Upper lobe of left lung (tissue), 6 donors: Measurements from ENCODE around the gene PAFAH1B1. TPM values are rescaled to one million over a fixed set of nuclear protein-coding genes. Genes with fewer than 3 reads are reported as not detected.

Experiments used
- ATAC-seq, 2 donors: fragments of 200-7000 bp; cut with Tn5 transposase; one replicate each; pipeline ENCODE4 v1.9.1; 2022; ENCODE audit warnings: mild to moderate bottlenecking in 2 of 2, moderate library complexity in 2 of 2; ENCODE audit not compliant: low FRiP score in 2 of 2
- DNase-seq, 2 donors: peaks; one replicate each; pipeline ENCODE4 v3.0.0-alpha.2; 2019 to 2020
- H3K27ac ChIP-seq, 4 donors: fragments of 200-600 bp; sonication (generic); one replicate each; pipeline ENCODE4 v1.5.1; 2016 to 2019
- H3K27me3 ChIP-seq, 4 donors: fragments of 200-600 bp; sonication (generic); one replicate each; pipeline ENCODE4 v1.5.1; 2017 to 2019
- H3K36me3 ChIP-seq, 4 donors: fragments of 200-600 bp; sonication (generic); one replicate each; pipeline ENCODE4 v1.5.1; 2016 to 2019
- H3K4me1 ChIP-seq, 4 donors: fragments of 200-600 bp; sonication (generic); one replicate each; pipeline ENCODE4 v1.5.1; 2018 to 2019
- H3K4me3 ChIP-seq, 4 donors: fragments of 200-600 bp; sonication (generic); one replicate each; pipeline ENCODE4 v1.5.1; 2017 to 2019; ENCODE audit warnings: mild to moderate bottlenecking in 2 of 4, moderate library complexity in 1 of 4
- H3K9me3 ChIP-seq, 4 donors: fragments of 200-600 bp; sonication (generic); one replicate each; pipeline ENCODE4 v1.5.1; 2018 to 2019
- EP300 ChIP-seq, 4 donors: sonication (generic); formaldehyde crosslinking; IDR thresholded peaks; one replicate each; pipeline ENCODE4 v1.5.1; 2017; ENCODE audit warnings: antibody characterized with exemption in 4 of 4, control low read depth in 2 of 4
- POLR2A ChIP-seq, 4 donors: fragments of 450-650 bp; IDR thresholded peaks; one replicate each; pipeline ENCODE4 v1.5.1; 2016 to 2017; ENCODE audit warnings: antibody characterized with exemption in 4 of 4, mild to moderate bottlenecking in 2 of 4
- POLR2AphosphoS5 ChIP-seq, 2 donors: sonication (generic); formaldehyde crosslinking; IDR thresholded peaks; one replicate each; pipeline ENCODE4 v1.5.1; 2017; ENCODE audit warnings: antibody characterized with exemption in 2 of 2
- WGBS, 2 donors: methylation state at CpG; one replicate each; pipeline ENCODE4 v1.1.5; 2017 to 2018; 5-methylcytosine and 5-hydroxymethylcytosine counted together
- total RNA-seq, 6 donors: library from RNA; depleted of rRNA in 4 of 6; stranded (reverse); fragments of >200 nt in 4 of 6; gene quantifications; one replicate each; pipeline versions ENCODE4 v1.1.0 to v1.2.1, GENCODE V29; 2016 to 2021
- TF ChIP-seq, protein P1 (sequence below), 6 experiments: fragments of 450-650 bp in 4 of 6; fragments of 200-600 bp in 2 of 6; sonication (generic) in 2 of 6; IDR thresholded peaks; one replicate each; pipeline ENCODE4 v1.5.1; 2016 to 2019; ENCODE audit warnings: antibody characterized with exemption in 6 of 6
- donor health status: DM: no; HTN: no; CAD: no; lungs with moderate emphysema.
- donor health status: DM: no; HTN: yes; CAD: no; lungs with severe emphysema.

The PAFAH1B1 gene
- total RNA-seq, 6 donors from 2014 or later, result 81.7 to 258 (median 114) TPM

GRCh38 chr17:2562162-2562858 is 31.1 kb upstream of the PAFAH1B1 start:
- no peak overlapping the region for H3K4me3 ChIP-seq
- TF ChIP-seq POLR2AphosphoS5 (IDR thresholded peaks at IDR 0.05) (no peak), EP300 (IDR thresholded peaks at IDR 0.05) (no peak), POLR2A (IDR thresholded peaks at IDR 0.05) (no peak)
- TF ChIP-seq, protein P1, sequence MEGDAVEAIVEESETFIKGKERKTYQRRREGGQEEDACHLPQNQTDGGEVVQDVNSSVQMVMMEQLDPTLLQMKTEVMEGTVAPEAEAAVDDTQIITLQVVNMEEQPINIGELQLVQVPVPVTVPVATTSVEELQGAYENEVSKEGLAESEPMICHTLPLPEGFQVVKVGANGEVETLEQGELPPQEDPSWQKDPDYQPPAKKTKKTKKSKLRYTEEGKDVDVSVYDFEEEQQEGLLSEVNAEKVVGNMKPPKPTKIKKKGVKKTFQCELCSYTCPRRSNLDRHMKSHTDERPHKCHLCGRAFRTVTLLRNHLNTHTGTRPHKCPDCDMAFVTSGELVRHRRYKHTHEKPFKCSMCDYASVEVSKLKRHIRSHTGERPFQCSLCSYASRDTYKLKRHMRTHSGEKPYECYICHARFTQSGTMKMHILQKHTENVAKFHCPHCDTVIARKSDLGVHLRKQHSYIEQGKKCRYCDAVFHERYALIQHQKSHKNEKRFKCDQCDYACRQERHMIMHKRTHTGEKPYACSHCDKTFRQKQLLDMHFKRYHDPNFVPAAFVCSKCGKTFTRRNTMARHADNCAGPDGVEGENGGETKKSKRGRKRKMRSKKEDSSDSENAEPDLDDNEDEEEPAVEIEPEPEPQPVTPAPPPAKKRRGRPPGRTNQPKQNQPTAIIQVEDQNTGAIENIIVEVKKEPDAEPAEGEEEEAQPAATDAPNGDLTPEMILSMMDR (IDR thresholded peaks at IDR 0.05), result no peak
- 78 to 90% methylated on average over 8 of the region's 8 CpGs for WGBS, 2 donors

GRCh38 chr17:2563061-2563460 is 30.4 kb upstream of the PAFAH1B1 start:
- TF ChIP-seq, protein P1 (IDR thresholded peaks at IDR 0.05), result no peak
- TF ChIP-seq POLR2A (IDR thresholded peaks at IDR 0.05) (no peak), POLR2AphosphoS5 (IDR thresholded peaks at IDR 0.05) (no peak), EP300 (IDR thresholded peaks at IDR 0.05) (no peak)
- Histone ChIP-seq H3K9me3 (peaks cover 0 to 8% (median 0%) of the 10 kb centered on the region in 4 donors), H3K36me3 (no peaks in the 10 kb centered on the region), H3K27ac (no peak overlapping the region), H3K4me1 (peaks cover 0 to 7% (median 2%) of the 10 kb centered on the region in 4 donors), H3K27me3 (no peaks in the 10 kb centered on the region), H3K4me3 (no peak overlapping the region)
- ATAC-seq (no peak), DNase-seq (peak in 1 of 2 donors; percentile 30)
- 63 to 71% methylated on average over 6 to 7 of the region's 7 CpGs for WGBS, 2 donors

More at GRCh38 chr17:2562162-2562858, 31.1 kb upstream of the PAFAH1B1 start:
- Histone ChIP-seq H3K9me3 (peaks cover 0 to 8% (median 0%) of the 10 kb centered on the region in 4 donors), H3K4me1 (peaks cover 0 to 7% (median 2%) of the 10 kb centered on the region in 4 donors), H3K27me3 (no peaks in the 10 kb centered on the region), H3K27ac (no peak overlapping the region), H3K36me3 (no peaks in the 10 kb centered on the region)
- ATAC-seq (no peak), DNase-seq (no peak)

DNA sequence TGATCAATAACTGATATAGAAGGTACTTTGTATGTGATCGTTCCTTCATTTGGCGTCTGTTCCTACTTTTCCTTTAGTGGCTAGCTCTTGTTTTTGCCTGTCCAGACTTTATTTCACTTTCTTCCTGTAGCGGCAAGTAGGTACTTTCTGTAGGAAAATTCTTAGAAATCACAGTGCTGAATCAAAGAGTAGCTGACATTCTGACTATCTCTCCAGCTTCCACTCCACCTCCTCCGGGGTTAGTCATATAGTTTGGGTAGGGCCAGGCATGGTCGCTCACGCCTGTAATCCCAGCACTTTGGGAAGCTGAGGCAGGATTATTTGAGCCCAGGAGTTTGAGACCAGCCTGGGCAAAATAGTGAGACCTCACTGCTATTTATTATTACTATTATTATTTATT is 29.9 kb upstream of the PAFAH1B1 start:
- Histone ChIP-seq H3K36me3 (no peaks in the 10 kb centered on the region), H3K9me3 (peaks cover 0 to 8% (median 0%) of the 10 kb centered on the region in 4 donors), H3K27ac (no peak overlapping the region), H3K27me3 (no peaks in the 10 kb centered on the region), H3K4me1 (peaks cover 0 to 7% (median 2%) of the 10 kb centered on the region in 4 donors), H3K4me3 (no peak overlapping the region)
- WGBS, 2 donors, result 86 to 91% methylated on average over 6 of the region's 6 CpGs
- no peak for ATAC-seq
- no peak for TF ChIP-seq POLR2AphosphoS5 (IDR thresholded peaks at IDR 0.05)
- no peak for TF ChIP-seq POLR2A (IDR thresholded peaks at IDR 0.05)
- TF ChIP-seq, protein P1 (IDR thresholded peaks at IDR 0.05), result no peak
- TF ChIP-seq EP300 (IDR thresholded peaks at IDR 0.05), result no peak
- DNase-seq, result no peak

GRCh38 chr17:2564877-2565276 is 28.6 kb upstream of the PAFAH1B1 start:
- TF ChIP-seq POLR2A (IDR thresholded peaks at IDR 0.05) (peak in 1 of 4 donors; percentile 43), EP300 (IDR thresholded peaks at IDR 0.05) (peak; percentile 40 to 98 (median 92)), POLR2AphosphoS5 (IDR thresholded peaks at IDR 0.05) (peak in 1 of 2 donors; percentile 55)
- TF ChIP-seq, protein P1 (IDR thresholded peaks at IDR 0.05), result no peak
- peak overlapping the region; percentile 13 to 79 (median 65) for H3K27ac ChIP-seq
- ATAC-seq, result peak in 1 of 2 donors; percentile 81
- no peak overlapping the region for H3K4me3 ChIP-seq
- DNase-seq, result peak in 1 of 2 donors; percentile 81
- peaks cover 0 to 8% (median 0%) of the 10 kb centered on the region in 4 donors for H3K9me3 ChIP-seq
- 56 to 61% methylated on average over 4 to 5 of the region's 5 CpGs for WGBS, 2 donors
- H3K36me3 ChIP-seq, result no peaks in the 10 kb centered on the region
- peaks cover 0 to 7% (median 2%) of the 10 kb centered on the region in 4 donors for H3K4me1 ChIP-seq
- H3K27me3 ChIP-seq, result no peaks in the 10 kb centered on the region
